HG03095 (cell line): ENCODE data around the gene C6.
"Not testable (repeated sequence)": the region's sequence is repeated elsewhere in the genome, so short reads cannot be mapped to it uniquely, and the experiment has no call there.

Experiments used
- ATAC-seq: cut with Tn5 transposase; IDR thresholded peaks from one replicate; pipeline ENCODE4 v1.9.1; 2021; ENCODE audit warnings: moderate library complexity; ENCODE audit not compliant: unreplicated experiment

Gene C6

GRCh38 chr5:41200506-41200905 lies 12.8 kb downstream of the C6 start:
- ATAC-seq, result no peak

- no peak for ATAC-seq
Observed at GRCh38 chr5:41199660-41200059, 13.7 kb downstream of the C6 start.

GRCh38 chr5:41196197-41196596 lies 17.1 kb downstream of the C6 start:
- ATAC-seq, result no peak

GRCh38 chr5:41195228-41195627 lies 18.1 kb downstream of the C6 start:
- no peak for ATAC-seq

- ATAC-seq, result no peak
Observed at GRCh38 chr5:41194339-41194738, 19.0 kb downstream of the C6 start.

- no peak for ATAC-seq
Observed at GRCh38 chr5:41193456-41194205, 19.7 kb downstream of the C6 start.

GRCh38 chr5:41191249-41191648 lies 22.1 kb downstream of the C6 start:
- ATAC-seq, result no peak

GRCh38 chr5:41186143-41186542 lies 27.2 kb downstream of the C6 start:
- no peak for ATAC-seq

- ATAC-seq, result not testable (repeated sequence)
Observed at GRCh38 chr5:41183331-41183730, 30.0 kb downstream of the C6 start.

- ATAC-seq, result no peak
Observed at GRCh38 chr5:41182666-41183065, 30.7 kb downstream of the C6 start.

- no peak for ATAC-seq
Observed at GRCh38 chr5:41181691-41182564, 31.4 kb downstream of the C6 start.

GRCh38 chr5:41176952-41177351 lies 36.4 kb downstream of the C6 start:
- ATAC-seq, result no peak

GRCh38 chr5:41172012-41172411 lies 41.3 kb downstream of the C6 start:
- ATAC-seq, result no peak

- ATAC-seq, result no peak
Observed at GRCh38 chr5:41161271-41161670, 52.1 kb downstream of the C6 start.

GRCh38 chr5:41157272-41157894 lies 55.9 kb downstream of the C6 start:
- no peak for ATAC-seq

GRCh38 chr5:41156739-41157138 lies 56.6 kb downstream of the C6 start:
- ATAC-seq, result no peak

- ATAC-seq, result no peak
Observed at GRCh38 chr5:41154491-41154890, 58.8 kb downstream of the C6 start.

- ATAC-seq, result no peak
Observed at GRCh38 chr5:41151564-41151963, 61.8 kb downstream of the C6 start.

- ATAC-seq, result no peak
Observed at GRCh38 chr5:41148448-41148847, 64.9 kb downstream of the C6 start.

- no peak for ATAC-seq
Observed at GRCh38 chr5:41145306-41145705, 68.0 kb downstream of the C6 start.

- no peak for ATAC-seq
Observed at GRCh38 chr5:41143131-41143901, 70.0 kb downstream of the C6 start.
